Keratinocyte (primary cell): ENCODE measurements around the gene RGCC. TPM values are rescaled to one million over a fixed set of nuclear protein-coding genes. Genes with fewer than 3 reads are reported as not detected.

Experiments used
- DNase-seq: peaks from one replicate; pipeline ENCODE4 v3.0.0-alpha.2; 2011; ENCODE audit warnings: low read depth, missing footprints, low spot score
- FAIRE-seq: peaks from 2 replicates; lab custom pipeline; 2011; peaks lifted over from hg19 to GRCh38; lab: Jason Lieb, UNC
- H2AFZ ChIP-seq: 2 replicates; pipeline ENCODE4 v1.6.0; 2012; ENCODE audit warnings: low read length, control low read depth, inconsistent platforms; ENCODE audit not compliant: control insufficient read depth
- H3K27ac ChIP-seq: 2 replicates; pipeline ENCODE4 v1.5.1; 2011; ENCODE audit warnings: low read length; ENCODE audit not compliant: control insufficient read depth, insufficient read depth
- H3K27me3 ChIP-seq: 3 replicates; pipeline ENCODE4 v1.6.0; 2011; ENCODE audit warnings: low read length; ENCODE audit not compliant: control insufficient read depth, insufficient read depth; ENCODE audit errors: extremely low read depth
- H3K36me3 ChIP-seq, 2 experiments: 2 replicates in 1 of 2; 3 replicates in 1 of 2; pipeline ENCODE4 v1.5.1; 2011; ENCODE audit warnings: low read length in 2 of 2, mild to moderate bottlenecking in 1 of 2; ENCODE audit not compliant: control insufficient read depth in 2 of 2, insufficient read depth in 2 of 2; ENCODE audit errors: extremely low read depth in 1 of 2
- H3K4me1 ChIP-seq: 3 replicates; pipeline ENCODE4 v1.5.1; 2011; ENCODE audit warnings: low read length; ENCODE audit not compliant: control insufficient read depth, insufficient read depth; ENCODE audit errors: extremely low read depth
- H3K4me2 ChIP-seq: 3 replicates; pipeline ENCODE4 v1.6.0; 2011; ENCODE audit warnings: low read depth, low read length; ENCODE audit not compliant: control insufficient read depth, insufficient read depth; ENCODE audit errors: extremely low read depth
- H3K4me3 ChIP-seq, 3 experiments: fragments of 200-600 bp in 1 of 3; sonication (generic) in 1 of 3; 2 replicates in 2 of 3; 3 replicates in 1 of 3; pipeline ENCODE4 v1.5.1; 2011 to 2016; ENCODE audit warnings: low read length in 3 of 3, mild to moderate bottlenecking in 3 of 3, control low read depth in 2 of 3, inconsistent platforms in 1 of 3, low read depth in 1 of 3, mixed read lengths in 1 of 3, mixed run types in 1 of 3, moderate library complexity in 1 of 3; ENCODE audit not compliant: control insufficient read depth in 2 of 3, insufficient read depth in 2 of 3; ENCODE audit errors: extremely low read depth in 1 of 3
- H3K79me2 ChIP-seq: 2 replicates; pipeline ENCODE4 v1.6.0; 2012; ENCODE audit warnings: low read length; ENCODE audit not compliant: control insufficient read depth, insufficient read depth
- H3K9ac ChIP-seq: 3 replicates; pipeline ENCODE4 v1.6.0; 2011; ENCODE audit warnings: low read length; ENCODE audit not compliant: control insufficient read depth, insufficient read depth; ENCODE audit errors: extremely low read depth
- H3K9me1 ChIP-seq: 3 replicates; pipeline ENCODE4 v1.6.0; 2011; ENCODE audit warnings: low read length; ENCODE audit not compliant: control insufficient read depth, insufficient read depth; ENCODE audit errors: extremely low read depth
- H3K9me3 ChIP-seq: 2 replicates; pipeline ENCODE4 v1.5.1; 2012; ENCODE audit warnings: low read depth, low read length; ENCODE audit not compliant: control insufficient read depth
- H4K20me1 ChIP-seq: 3 replicates; pipeline ENCODE4 v1.6.0; 2011; ENCODE audit warnings: low read length; ENCODE audit not compliant: control insufficient read depth, insufficient read depth; ENCODE audit errors: extremely low read depth
- CTCF ChIP-seq, 3 experiments: IDR thresholded peaks in 1 of 3; conservative IDR thresholded peaks in 1 of 3; optimal IDR thresholded peaks in 1 of 3; 2 replicates in 2 of 3; 3 replicates in 1 of 3; pipeline versions ENCODE3 to v1.5.1; 2011; ENCODE audit warnings: low read length in 3 of 3, mild to moderate bottlenecking in 3 of 3, moderate library complexity in 2 of 3, control low read depth in 1 of 3, inconsistent platforms in 1 of 3; ENCODE audit not compliant: insufficient read depth in 2 of 3; ENCODE audit errors: extremely low read depth in 1 of 3
- EZH2 ChIP-seq: IDR thresholded peaks from one replicate; pipeline ENCODE4 v1.6.1; 2012; ENCODE audit warnings: inconsistent platforms, mild to moderate bottlenecking, low read length, moderate library complexity
- dilution Hi-C: fragments of 300-500 bp; cut with MboI; formaldehyde crosslinking; loops from one replicate; pipeline ENCODE4 v1.7.0; 2020; ENCODE audit warnings: low sequenced_read_pairs; ENCODE audit not compliant: extremely low pct_ligation_motif_present
- polyA plus RNA-seq, 5 experiments: library from polyadenylated mRNA; depleted of rRNA in 3 of 5; stranded (reverse) in 3 of 5; stranded (forward) in 1 of 5; unstranded in 1 of 5; fragments of >200 nt; gene quantifications; 1 replicate in 1 of 5; 2 replicates in 3 of 5; 3 replicates in 1 of 5; pipeline versions ENCODE4 v1.2.1 to v1.2.3, GENCODE V29; 2011 to 2012; ENCODE audit warnings: missing spikeins in 2 of 5, low read depth in 1 of 5, low replicate concordance in 1 of 5

RGCC gene
- polyA plus RNA-seq, 1 donor (not counting 4 experiments of a cell fraction or from before 2014, with no cell fraction given) = 1.5 TPM

- TF ChIP-seq CTCF (optimal IDR thresholded peaks at IDR 0.05 in 1 of 3, IDR thresholded peaks at IDR 0.05 in 1 of 3, conservative IDR thresholded peaks at IDR 0.05 in 1 of 3; ENCODE audit: extremely low read depth in 1 of 3, insufficient read depth in 2 of 3, low read length in 3 of 3) (no peak), EZH2 (no peak)
- H3K4me2 ChIP-seq = no peak overlapping the region
- no peak overlapping the region for H2AFZ ChIP-seq
- H3K79me2 ChIP-seq = no peaks in the 10 kb centered on the region
- no peaks in the 10 kb centered on the region for H3K9me1 ChIP-seq
- H3K27me3 ChIP-seq = peaks cover 15% of the 10 kb centered on the region
- H4K20me1 ChIP-seq = no peaks in the 10 kb centered on the region
- H3K4me1 ChIP-seq = no peaks in the 10 kb centered on the region
- H3K27ac ChIP-seq = no peak overlapping the region
- FAIRE-seq (no peak), DNase-seq (no peak)
- no peak overlapping the region for H3K4me3 ChIP-seq
- dilution Hi-C loops = no loop called here
- no peaks in the 10 kb centered on the region for H3K36me3 ChIP-seq
- H3K9ac ChIP-seq = no peak overlapping the region
- no peaks in the 10 kb centered on the region for H3K9me3 ChIP-seq
Measured at GRCh38 chr13:41513600-41513999, 56.2 kb downstream of the RGCC start.

- Histone ChIP-seq H3K4me3 (no peak overlapping the region), H2AFZ (no peak overlapping the region), H3K9me1 (no peaks in the 10 kb centered on the region), H3K36me3 (no peaks in the 10 kb centered on the region), H3K79me2 (no peaks in the 10 kb centered on the region), H3K27me3 (peaks cover 15% of the 10 kb centered on the region), H4K20me1 (no peaks in the 10 kb centered on the region), H3K9me3 (no peaks in the 10 kb centered on the region), H3K4me1 (no peaks in the 10 kb centered on the region), H3K9ac (no peak overlapping the region), H3K27ac (no peak overlapping the region), H3K4me2 (no peak overlapping the region)
- FAIRE-seq = no peak
- dilution Hi-C loops = no loop called here
- no peak for TF ChIP-seq CTCF (optimal IDR thresholded peaks at IDR 0.05 in 1 of 3, IDR thresholded peaks at IDR 0.05 in 1 of 3, conservative IDR thresholded peaks at IDR 0.05 in 1 of 3; ENCODE audit: extremely low read depth in 1 of 3, insufficient read depth in 2 of 3, low read length in 3 of 3)
- no peak for TF ChIP-seq EZH2
- no peak for DNase-seq
Measured at GRCh38 chr13:41514853-41515395, 57.6 kb downstream of the RGCC start.
